Measurements from ENCODE around the gene PTK6.

PTK6 gene

DNA sequence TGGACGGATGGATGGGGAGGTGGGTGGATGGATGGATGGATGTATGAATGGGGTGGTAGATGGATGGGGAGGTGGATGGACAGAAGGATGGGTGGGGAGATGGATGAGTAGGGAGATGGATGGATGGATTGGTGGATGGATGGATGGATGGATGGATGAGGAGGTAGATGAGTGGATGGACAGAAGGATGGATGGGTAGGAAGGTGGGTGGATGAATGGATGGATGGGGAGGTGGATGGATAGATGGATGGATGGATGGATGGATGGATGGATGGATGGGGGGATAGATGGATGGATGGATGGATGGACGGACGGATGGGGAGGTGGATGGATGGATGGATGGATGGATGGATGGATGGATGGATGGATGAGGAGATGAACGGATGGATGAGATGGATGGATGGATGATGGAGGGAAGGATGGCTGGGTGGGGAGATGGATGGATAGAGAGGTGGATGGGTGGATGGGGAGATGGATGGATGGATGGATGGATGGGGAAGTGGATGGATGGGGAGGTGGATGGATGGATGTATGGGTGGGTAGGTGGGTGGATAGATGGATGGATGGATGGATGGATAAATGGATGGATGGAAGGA, 45.4 kb downstream of the PTK6 start:
- DNase-seq = no peak

DNA sequence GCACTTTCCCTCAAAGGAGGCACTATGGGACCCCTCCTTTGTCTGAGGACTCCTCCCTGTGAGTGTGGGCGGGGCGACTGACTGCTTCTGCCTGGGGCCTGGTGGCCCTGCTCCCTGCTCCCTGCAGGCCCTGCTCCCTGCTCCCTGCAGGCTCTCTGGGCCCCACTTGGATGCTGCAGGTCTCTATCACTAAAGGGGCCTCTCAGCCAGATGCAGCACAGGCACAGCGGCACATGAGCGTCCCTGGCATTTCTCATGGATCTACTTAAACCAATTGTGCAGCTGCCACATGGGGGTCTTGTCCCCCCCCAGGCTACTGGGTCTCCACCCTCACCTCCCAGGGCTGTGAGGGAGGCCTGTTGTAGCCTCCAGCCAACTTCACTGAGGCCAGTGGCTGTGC, 46.1 kb downstream of the PTK6 start:
- DNase-seq = no peak

DNA sequence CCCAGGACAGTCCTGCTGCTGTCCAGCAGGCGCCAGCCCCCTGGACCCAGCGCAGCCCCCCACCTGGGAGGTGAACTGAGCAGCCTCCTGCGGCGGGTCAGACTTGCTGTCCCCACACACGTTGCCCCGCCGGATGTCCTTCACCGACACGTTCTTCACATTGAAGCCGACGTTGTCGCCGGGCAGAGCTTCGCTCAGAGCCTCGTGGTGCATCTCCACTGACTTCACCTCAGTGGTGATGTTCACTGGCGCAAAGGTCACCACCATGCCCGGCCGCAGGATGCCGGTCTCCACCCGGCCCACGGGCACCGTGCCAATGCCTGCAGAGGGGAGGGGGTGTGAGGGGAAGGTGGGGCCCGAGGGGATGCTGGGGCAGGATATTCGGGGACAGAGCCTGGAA, 46.8 kb downstream of the PTK6 start:
- no peak for DNase-seq

DNA sequence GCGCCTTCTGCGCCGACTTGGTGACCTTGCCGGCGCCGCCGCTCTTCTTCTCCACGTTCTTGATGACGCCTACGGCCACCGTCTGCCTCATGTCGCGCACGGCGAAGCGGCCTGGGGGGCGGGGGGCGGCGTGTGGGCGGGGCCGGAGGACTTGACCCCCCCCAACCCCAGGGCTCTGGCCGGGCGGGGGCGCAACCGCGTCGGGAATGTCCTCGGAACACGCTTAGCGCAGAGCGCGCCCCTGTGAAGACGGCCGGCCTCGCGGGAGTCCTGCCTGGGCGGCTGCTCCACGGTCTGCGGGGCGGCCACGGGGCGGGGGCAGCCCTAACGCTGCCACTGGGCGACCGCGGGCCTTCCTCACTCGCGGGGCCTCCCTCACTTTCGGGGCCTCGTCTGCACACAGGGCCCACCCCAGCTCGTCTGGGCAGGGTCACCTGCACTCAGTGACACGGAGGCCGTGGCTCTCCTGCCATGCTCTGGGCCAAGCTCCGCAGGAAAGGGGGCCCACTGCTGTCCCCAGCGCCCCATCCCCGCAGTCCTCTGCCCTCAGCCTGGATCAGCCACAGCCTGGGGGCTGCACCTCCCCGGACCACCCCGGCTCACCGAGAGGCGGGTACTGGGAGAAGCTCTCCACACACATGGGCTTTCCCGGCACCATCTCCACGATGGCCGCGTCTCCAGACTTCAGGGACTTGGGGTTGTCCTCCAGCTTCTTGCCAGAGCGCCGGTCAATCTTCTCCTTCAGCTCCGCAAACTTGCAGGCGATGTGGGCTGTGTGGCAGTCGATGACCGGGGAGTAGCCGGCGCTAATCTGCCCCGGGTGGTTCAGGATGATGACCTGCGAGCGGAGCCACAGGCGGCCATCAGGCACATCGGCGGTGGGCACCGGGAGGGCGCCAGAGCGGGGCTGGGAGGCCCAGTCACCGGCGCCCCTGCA, 48.6 kb downstream of the PTK6 start:
- no peak for DNase-seq

DNA sequence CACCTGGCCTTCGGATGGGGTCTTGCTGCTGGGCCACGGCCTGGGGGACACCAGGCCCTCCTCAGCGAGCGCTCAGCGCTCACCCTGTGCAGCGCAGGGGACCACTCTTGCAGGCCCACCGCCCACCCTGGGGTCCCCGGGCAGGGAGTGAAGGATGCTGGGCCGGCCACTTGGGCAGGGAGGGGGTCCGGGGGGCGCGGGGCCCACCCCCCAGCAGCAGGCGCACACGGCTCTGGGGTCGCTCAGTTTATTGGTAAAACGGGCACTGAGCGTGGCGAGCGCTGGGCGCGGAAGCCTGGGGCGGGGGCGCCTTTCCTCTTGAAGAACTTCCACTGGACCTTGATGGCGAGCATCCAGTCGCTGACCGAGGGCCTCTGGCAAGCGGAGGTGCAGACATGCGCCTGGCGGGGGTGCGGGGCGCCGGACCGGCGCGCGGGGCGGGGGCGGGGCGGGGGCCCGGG, 49.4 kb downstream of the PTK6 start:
- no peak for DNase-seq

DNA sequence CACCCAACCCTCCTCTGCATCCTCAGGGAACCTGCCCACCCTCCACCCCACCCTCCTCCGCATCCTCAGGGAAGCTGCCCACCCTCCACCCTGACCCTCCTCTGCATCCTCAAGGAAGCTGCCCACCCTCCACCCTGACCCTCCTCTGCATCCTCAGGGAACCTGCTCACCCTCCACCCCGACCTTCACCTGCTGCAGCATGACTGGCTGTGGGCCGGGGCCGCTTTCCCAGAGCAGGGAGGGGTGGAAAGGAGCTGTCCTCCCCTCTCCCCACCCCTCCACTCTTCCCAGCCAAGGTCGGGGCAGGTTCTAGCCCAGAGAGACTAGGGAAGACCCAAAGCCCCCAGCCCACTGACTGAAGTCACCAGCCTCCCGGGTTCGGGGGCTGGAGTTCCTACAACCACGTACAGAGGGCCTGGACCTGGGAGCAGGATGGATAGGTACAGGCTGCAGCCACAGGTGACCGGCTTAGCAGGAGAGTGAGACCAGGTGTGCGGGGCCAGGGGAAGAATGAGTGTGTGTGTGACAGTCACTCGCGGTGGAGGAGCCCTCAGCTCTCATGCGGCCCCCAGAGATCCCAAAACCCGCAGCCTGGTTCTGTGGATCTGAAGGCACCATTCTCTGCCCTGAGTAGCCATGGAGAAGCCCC, 49.9 kb downstream of the PTK6 start:
- DNase-seq = no peak

DNA sequence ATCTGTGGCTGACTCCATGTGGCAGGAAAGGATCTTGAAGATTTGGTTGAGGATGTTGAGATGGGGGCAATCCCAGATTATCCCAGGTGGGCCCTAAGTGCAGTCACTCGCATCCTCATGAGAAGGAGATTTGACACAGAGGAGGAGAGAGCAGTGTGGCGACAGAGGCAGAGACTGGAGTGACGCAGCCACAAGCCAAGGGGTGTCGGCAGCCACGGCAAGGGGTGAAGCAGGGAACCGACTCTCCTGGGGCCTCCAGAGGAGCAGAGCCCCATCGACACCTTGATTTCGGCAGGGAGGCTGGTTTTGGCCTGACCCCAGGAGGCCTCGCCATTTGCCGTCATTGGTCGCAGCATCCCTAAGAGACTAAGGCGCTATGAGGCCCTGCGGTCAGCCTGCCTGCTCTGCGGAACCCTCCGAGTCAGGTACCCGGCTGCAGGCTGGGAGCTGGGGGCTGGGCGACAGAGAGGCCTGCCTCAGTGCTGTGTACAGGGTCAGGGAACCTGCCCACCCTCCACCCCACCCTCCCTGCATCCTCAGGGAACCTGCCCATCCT, 50.8 kb downstream of the PTK6 start:
- DNase-seq = peak; percentile 24

DNA sequence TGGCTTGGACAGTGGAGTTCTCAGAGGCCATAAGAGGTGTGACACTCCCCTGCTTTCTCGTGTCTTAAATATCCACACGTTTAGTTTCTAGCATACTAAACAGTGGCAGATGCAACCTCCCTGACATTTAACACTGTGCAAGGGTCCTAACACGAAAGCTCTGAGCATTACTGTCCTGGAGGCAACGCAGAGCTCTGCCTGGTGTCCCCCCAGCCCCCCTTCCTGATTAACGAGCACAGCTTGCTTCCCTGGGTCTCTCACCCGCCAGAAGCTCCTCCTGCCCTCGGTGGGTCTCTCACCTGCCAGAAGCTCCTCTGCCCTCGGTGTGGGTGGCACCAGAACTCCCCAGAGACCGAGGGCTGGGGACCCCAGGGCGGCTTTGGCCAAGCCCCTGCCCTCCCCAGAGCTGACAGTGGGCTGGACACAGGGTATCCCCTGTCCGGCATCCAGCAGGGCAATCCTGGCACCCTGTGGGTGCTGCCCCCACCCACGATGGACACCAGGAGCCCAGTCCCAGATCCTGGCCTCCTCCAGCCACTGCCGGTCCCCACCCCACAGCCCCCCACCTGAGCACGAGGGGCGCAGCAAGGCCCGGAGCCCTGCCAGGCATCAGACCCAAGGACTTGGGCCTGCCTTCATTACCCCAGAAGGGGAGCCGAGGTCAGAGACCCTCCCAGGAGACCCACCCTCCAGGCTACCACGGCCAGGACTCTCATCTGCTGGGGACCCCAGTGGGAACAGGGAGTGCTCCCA, 52.3 kb downstream of the PTK6 start:
- DNase-seq = no peak

DNA sequence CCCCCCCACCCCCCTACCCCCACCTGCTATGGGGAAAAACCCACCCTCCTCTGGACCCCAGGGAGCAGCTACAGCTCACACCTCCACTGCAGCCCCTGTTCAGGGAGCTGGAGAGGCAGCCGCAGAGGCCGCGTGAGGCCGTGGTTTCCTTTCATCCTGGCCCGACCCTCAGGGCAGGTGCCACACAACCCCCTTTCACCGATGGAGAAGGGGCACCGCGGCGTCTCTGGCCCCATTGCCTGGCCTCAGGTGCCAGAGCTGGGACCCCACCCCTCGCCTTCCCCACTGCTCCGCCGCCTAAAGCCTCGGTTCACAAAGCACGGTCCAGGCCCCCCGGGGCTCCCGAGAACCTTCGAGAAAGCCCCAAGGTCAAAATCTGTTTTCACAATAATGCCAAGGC, 52.9 kb downstream of the PTK6 start:
- peak; percentile 59 for DNase-seq

DNA sequence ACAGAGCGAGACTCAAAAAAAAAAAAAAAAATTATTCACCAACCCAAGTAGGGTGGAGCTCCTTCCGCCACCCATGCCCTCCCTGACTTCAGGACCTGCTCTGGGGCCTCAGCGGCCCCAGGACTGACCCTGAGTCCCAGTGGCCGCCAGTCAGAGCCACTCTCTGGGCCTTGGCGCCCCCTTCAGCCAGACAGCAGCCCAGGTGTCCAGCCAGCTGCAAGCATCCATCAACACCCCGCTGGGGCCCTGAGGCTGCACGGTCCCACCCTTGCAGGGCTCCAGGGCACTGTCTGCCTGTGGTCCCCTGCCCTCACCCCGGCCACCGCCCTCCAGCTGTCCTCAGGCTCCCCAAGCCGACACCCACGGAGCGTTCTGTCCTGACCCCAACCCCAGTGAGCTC, 53.3 kb downstream of the PTK6 start:
- peak; percentile 83 for DNase-seq

DNA sequence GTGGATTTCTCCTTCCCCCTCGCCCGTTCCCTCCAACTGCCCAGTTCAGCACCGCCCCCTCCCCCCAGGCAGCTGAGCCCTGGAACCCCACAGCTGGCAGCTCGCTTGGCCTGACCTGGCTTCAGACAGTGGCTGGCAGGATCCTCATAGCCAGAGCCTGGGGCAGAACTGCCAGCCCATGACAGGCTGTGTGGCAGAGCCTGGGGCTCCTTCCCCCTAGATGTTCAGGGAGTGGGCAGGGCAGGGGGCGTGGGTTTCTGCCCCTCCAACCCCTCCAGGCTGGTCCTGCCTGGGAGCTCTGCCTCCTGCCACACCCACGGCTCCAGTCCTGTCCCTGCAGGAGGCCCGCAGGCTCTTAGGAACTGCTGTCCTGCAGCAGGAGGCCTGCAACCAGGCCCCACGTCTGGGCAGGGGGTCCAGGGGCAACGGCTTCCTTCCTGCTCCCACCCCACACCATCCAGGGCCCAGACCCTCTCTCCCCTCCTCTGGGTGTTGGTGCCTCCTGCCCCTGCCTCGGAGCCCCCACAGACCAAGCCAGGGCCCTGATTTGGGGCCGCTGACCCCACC, 55.1 kb downstream of the PTK6 start:
- DNase-seq = no peak

DNA sequence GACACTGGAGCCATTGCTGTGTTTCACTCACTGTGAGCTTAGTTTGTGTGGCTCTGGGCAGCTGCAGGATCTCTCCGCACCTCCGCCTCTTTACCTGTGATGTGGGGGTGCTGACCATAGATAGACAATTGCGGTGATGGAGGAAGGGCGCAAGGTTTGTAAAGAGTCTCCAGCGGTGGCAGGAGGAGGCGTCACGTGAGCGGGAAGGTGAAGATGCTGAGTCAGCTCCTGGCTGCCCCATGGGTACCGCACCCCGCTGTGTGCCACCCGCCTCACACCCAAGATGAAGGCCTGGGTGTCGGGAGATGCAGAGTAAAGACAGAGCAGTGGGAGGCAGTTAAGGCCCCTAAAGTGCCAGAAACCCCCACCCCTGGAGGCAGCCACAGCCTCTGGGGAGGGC, 55.7 kb downstream of the PTK6 start:
- DNase-seq = no peak

DNA sequence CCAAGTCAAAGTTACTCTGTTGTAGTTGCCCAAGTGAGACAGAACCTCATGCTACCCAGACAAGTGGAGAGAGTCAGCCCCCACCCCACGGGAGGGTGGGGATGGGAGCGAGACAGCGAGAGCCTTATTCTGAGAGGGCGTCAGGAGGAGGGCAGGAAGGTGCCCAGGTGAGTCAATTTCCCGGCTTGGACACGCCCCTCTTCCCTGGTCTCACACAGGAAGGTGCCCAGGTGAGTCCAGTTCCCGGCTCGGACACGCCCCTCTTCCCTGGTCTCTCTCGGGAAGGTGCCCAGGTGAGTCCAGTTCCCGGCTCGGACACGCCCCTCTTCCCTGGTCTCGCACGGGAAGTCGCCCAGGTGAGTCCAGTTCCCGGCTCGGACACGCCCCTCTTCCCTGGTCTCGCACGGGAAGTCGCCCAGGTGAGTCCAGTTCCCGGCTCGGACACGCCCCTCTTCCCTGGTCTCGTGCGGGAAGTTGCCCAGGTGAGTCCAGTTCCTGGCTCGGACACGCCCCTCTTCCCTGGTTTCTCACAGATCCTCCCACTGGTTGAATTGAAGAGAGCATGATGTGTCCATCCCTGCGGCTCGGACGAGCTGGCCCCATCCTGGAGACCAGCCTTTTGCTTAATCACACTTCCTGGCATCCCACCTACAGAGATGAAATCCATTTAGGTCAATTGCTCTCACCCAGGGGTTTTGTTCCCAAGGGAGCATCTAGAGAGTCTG, 57.3 kb downstream of the PTK6 start:
- peak; percentile 60 for DNase-seq

DNA sequence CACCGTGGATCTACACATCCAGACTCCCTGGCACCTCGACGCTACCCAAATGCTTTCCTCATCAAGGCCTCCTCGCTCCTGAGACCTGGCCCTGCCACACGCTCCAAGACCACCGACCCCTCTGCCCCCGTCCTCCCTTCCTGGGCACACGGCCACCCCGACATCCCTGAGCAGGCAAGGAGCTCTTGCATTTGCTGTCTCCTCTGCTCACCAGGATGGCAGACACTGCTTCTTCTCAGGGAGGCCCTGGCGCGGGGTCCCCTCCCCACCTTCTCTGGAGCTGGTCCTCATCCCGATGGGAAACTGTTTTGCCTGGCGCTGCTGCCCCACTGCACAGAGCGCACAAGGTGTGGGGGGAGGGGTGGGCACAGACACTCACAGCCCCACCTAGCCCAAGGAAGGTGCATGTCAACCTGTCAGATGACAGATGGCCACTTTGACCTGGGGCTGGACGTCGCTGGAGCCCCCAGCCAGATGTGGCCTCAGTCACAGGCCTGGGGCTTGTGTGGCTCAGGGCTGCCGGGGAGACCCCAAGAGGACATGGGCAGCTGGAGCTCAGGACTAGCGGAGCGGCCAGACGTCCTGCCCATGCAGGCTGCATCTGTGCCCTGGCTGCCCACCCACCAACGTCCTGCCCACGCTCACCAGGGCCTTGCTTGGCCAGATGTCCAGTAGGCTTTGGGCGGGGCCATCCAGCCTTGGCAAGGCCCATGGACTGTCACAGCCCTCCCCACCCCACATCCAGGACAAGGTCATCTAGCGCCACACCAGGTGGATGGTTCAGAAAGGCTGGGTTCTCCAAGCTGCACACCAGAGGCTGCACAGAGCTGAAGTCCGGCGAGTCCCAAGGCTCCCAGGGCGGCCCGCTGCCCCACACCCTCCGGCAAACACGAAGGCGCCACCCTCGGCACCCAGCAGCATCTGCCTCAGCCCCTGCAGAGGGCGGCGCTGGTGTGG, 58.6 kb downstream of the PTK6 start:
- DNase-seq = no peak
